Liver (tissue), 9 donors: ENCODE data around the gene PRKCH. TPM values are rescaled to one million over a fixed set of nuclear protein-coding genes. Genes with fewer than 3 reads are reported as not detected.

Experiments used
- DNase-seq: peaks from one replicate; pipeline ENCODE4 v3.0.0-alpha.2; 2017; ENCODE audit warnings: low spot score
- H3K27ac ChIP-seq, 2 donors: one replicate each; pipeline ENCODE4 v1.7.0; 2013; ENCODE audit warnings: inconsistent platforms in 2 of 2, low read length in 2 of 2, control low read depth in 1 of 2, low read depth in 1 of 2, mild to moderate bottlenecking in 1 of 2
- H3K27me3 ChIP-seq, 4 donors: one replicate each; pipeline versions ENCODE4 v1.6.1 to v1.7.0; 2013; ENCODE audit warnings: low read length in 3 of 4, inconsistent platforms in 1 of 4, mild to moderate bottlenecking in 1 of 4, moderate library complexity in 1 of 4; ENCODE audit not compliant: control insufficient read depth in 4 of 4, insufficient read depth in 4 of 4
- H3K36me3 ChIP-seq, 4 donors: one replicate each; pipeline versions ENCODE4 v1.6.1 to v1.7.0; 2013; ENCODE audit warnings: low read length in 3 of 4, mild to moderate bottlenecking in 3 of 4, low read depth in 1 of 4, moderate library complexity in 1 of 4; ENCODE audit not compliant: control insufficient read depth in 4 of 4, insufficient read depth in 3 of 4
- H3K4me1 ChIP-seq, 4 donors: one replicate each; pipeline versions ENCODE4 v1.6.1 to v1.7.0; 2013; ENCODE audit warnings: low read length in 3 of 4, mild to moderate bottlenecking in 3 of 4, moderate library complexity in 1 of 4; ENCODE audit not compliant: control insufficient read depth in 4 of 4, insufficient read depth in 4 of 4
- H3K4me3 ChIP-seq, 3 donors: one replicate each; pipeline versions ENCODE4 v1.6.1 to v1.7.0; 2013; ENCODE audit warnings: low read length in 3 of 3, control low read depth in 1 of 3, low read depth in 1 of 3, mild to moderate bottlenecking in 1 of 3
- H3K9ac ChIP-seq, 2 donors: one replicate each; pipeline ENCODE4 v1.7.0; 2013; ENCODE audit warnings: low read length in 2 of 2, mild to moderate bottlenecking in 2 of 2, moderate library complexity in 2 of 2, control low read depth in 1 of 2, low read depth in 1 of 2
- H3K9me3 ChIP-seq, 4 donors: one replicate each; pipeline versions ENCODE4 v1.6.1 to v1.7.0; 2013; ENCODE audit warnings: low read length in 3 of 4; ENCODE audit not compliant: control insufficient read depth in 4 of 4
- CTCF ChIP-seq: fragments of 150-350 bp; IDR thresholded peaks from 2 replicates; pipeline ENCODE4 v1.5.1; 2017; ENCODE audit warnings: improper control_type of control experiment, low read depth, low read length; ENCODE audit not compliant: missing input control
- GABPA ChIP-seq, 2 donors: IDR thresholded peaks in 1 of 2; conservative IDR thresholded peaks in 1 of 2; 2 replicates each; pipeline ENCODE4 v1.6.1; 2016; ENCODE audit warnings: antibody characterized with exemption in 2 of 2, mild to moderate bottlenecking in 1 of 2, moderate library complexity in 1 of 2
- HNF4A ChIP-seq, 2 donors: conservative IDR thresholded peaks; 2 replicates each; pipeline ENCODE4 v1.6.1; 2016; ENCODE audit warnings: antibody characterized with exemption in 2 of 2, mild to moderate bottlenecking in 2 of 2
- JUND ChIP-seq, 2 donors: IDR thresholded peaks; 2 replicates each; pipeline ENCODE4 v1.6.1; 2016; ENCODE audit warnings: antibody characterized with exemption in 2 of 2
- MAX ChIP-seq: IDR thresholded peaks from 2 replicates; pipeline ENCODE4 v1.6.1; 2016; ENCODE audit warnings: antibody characterized with exemption
- NR2F2 ChIP-seq: IDR thresholded peaks from 2 replicates; pipeline ENCODE4 v1.6.1; 2016; ENCODE audit warnings: antibody characterized with exemption
- RXRA ChIP-seq, 2 donors: IDR thresholded peaks; 2 replicates each; pipeline ENCODE4 v1.6.1; 2017 to 2018; ENCODE audit warnings: antibody characterized with exemption in 2 of 2, mild to moderate bottlenecking in 1 of 2
- TAF1 ChIP-seq: conservative IDR thresholded peaks from 2 replicates; pipeline ENCODE4 v1.6.1; 2016; ENCODE audit warnings: antibody characterized with exemption, mild to moderate bottlenecking
- YY1 ChIP-seq: IDR thresholded peaks from 2 replicates; pipeline ENCODE4 v1.6.1; 2016; ENCODE audit warnings: antibody characterized with exemption, mild to moderate bottlenecking
- ZBTB33 ChIP-seq: IDR thresholded peaks from 2 replicates; pipeline ENCODE4 v1.6.1; 2016; ENCODE audit warnings: antibody characterized with exemption
- WGBS: extraction: QIAGEN DNeasy Blood & Tissue Kit; methylation state at CpG from one replicate; pipeline ENCODE4 v1.1.7; 2013; 5-methylcytosine and 5-hydroxymethylcytosine counted together
- polyA plus RNA-seq, 2 donors: library from polyadenylated mRNA; stranded (reverse) in 1 of 2; unstranded in 1 of 2; fragments of 200-250 nt in 1 of 2; fragments of >200 nt in 1 of 2; fragmentation: Nextera tagmentation in 1 of 2; extraction: Ambion mirVana in 1 of 2; gene quantifications; one replicate each; pipeline versions ENCODE4 v1.2.1 to v1.2.3, GENCODE V29; 2013 to 2015
- total RNA-seq, 2 donors: library from RNA; depleted of rRNA; stranded (reverse); fragments of >200 nt; gene quantifications; one replicate each; pipeline ENCODE4 v1.2.3, GENCODE V29; 2014
- donor health status: healthy.
- donor health status: healthy.
- donor health status: healthy.
- donor health status: healthy.
- donor health status: healthy.

The PRKCH gene
- total and polyA plus RNA-seq, 4 donors = 3.9 to 13.7 (median 7.0) TPM

- Histone ChIP-seq H3K9me3 (no peaks in the 10 kb centered on the region), H3K27me3 (no peaks in the 10 kb centered on the region), H3K27ac (peak overlapping the region; percentile 19 to 26), H3K36me3 (no peaks in the 10 kb centered on the region), H3K4me1 (peaks cover 0 to 2% (median 0%) of the 10 kb centered on the region in 4 donors), H3K9ac (no peak overlapping the region), H3K4me3 (no peak overlapping the region)
- DNase-seq = no peak
- TF ChIP-seq MAX = no peak
- no peak for TF ChIP-seq YY1
- TF ChIP-seq ZBTB33 = no peak
- WGBS = 85% methylated on average over 4 of the region's 4 CpGs
These were observed 7.4 kb downstream of the PRKCH start for GRCh38 chr14:61328626-61329262.

- no peak overlapping the region for H3K4me3 ChIP-seq
- no peaks in the 10 kb centered on the region for H3K9me3 ChIP-seq
- no peak for TF ChIP-seq TAF1
- TF ChIP-seq NR2F2 = no peak
- WGBS = 90% methylated on average over 8 of the region's 8 CpGs
- no peaks in the 10 kb centered on the region for H3K36me3 ChIP-seq
- no peak for DNase-seq
- peaks cover 0 to 2% (median 0%) of the 10 kb centered on the region in 4 donors for H3K4me1 ChIP-seq
- no peak overlapping the region for H3K9ac ChIP-seq
- H3K27ac ChIP-seq = peak overlapping the region in 1 of 2 donors; percentile 36
- no peaks in the 10 kb centered on the region for H3K27me3 ChIP-seq
These were observed 8.2 kb downstream of the PRKCH start for GRCh38 chr14:61329478-61330051.

- no peak for TF ChIP-seq CTCF
- TF ChIP-seq HNF4A (conservative IDR thresholded peaks at IDR 0.05) = no peak
- no peak for TF ChIP-seq GABPA (IDR thresholded peaks at IDR 0.05 in 1 of 2, conservative IDR thresholded peaks at IDR 0.05 in 1 of 2)
- TF ChIP-seq ZBTB33 = no peak
- no peak for TF ChIP-seq RXRA (IDR thresholded peaks at IDR 0.05)
- no peak for TF ChIP-seq TAF1
- no peak for TF ChIP-seq JUND (IDR thresholded peaks at IDR 0.05)
- no peak for DNase-seq
- Histone ChIP-seq H3K27me3 (no peaks in the 10 kb centered on the region), H3K36me3 (no peaks in the 10 kb centered on the region), H3K4me3 (no peak overlapping the region), H3K9ac (no peak overlapping the region), H3K27ac (no peak overlapping the region), H3K9me3 (no peaks in the 10 kb centered on the region), H3K4me1 (peaks cover 0 to 2% (median 0%) of the 10 kb centered on the region in 4 donors)
- 82% methylated on average over 1 of the region's 1 CpG for WGBS
These were observed 9.1 kb downstream of the PRKCH start for GRCh38 chr14:61330511-61330910.
